CD4-positive, alpha-beta T cell treated with Interferon gamma for 1 hour (primary cell): ENCODE results near the gene FHIT.
"Not testable (repeated sequence)": the region's sequence is repeated elsewhere in the genome, so short reads cannot be mapped to it uniquely, and the experiment has no call there.

Source experiments
- DNase-seq: peaks from one replicate; pipeline ENCODE4 v3.0.0-alpha.2; 2020

The FHIT gene

DNA sequence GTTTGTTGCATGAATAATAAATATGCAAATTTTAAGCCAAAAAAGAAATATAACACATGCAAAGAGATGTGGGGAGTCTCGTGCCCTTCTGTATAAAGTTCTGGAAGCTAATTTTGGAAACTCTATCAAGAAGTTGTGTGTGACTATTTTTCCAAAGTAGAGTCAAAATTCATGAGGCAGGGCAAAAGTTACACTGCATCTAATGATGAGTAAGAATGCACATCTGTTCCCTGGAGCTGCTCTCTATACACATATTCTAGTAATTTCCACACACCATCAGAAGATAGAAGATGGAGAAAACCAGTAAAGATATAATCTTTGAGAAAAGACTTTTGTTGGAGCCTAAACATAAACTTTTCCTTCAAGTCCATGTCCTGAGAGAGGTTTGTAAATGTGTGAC lies 199.6 kb downstream of the FHIT start:
- no peak for DNase-seq

DNA sequence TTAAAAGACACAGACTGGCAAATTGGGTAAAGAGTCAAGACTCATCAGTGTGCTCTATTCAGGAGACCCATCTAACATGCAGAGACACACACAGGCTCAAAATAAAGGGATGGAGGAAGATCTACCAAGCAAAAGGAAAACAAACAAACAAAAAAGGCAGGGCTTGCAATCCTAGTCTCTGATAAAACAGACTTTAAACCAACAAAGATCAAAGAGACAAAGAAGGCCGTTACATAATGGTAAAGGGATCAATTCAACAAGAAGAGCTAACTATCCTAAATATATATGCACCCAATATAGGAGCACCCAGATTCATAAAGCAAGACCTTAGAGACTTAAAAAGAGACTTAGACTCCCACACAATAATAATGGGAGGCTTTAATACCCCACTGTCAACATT lies 206.1 kb downstream of the FHIT start:
- not testable (repeated sequence) for DNase-seq

DNA sequence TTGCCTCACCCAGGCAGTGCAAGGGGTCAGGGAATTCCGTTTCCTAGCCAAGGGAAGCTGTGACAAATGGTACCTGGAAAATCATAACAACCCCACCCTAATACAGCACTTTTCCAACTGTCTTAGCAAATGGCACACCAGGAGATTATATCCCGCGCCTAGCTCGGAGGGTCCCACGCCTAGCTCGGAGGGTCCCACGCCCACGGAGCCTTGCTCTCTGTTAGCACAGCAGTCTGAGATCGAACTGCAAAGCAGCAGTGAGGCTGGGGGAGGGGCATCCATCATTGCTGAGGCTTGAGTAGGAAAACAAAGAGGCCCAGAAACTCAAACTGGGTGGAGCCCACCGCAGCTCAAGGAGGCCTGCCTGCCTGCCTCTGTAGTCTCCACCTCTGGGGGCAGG lies 208.1 kb downstream of the FHIT start:
- no peak for DNase-seq

DNA sequence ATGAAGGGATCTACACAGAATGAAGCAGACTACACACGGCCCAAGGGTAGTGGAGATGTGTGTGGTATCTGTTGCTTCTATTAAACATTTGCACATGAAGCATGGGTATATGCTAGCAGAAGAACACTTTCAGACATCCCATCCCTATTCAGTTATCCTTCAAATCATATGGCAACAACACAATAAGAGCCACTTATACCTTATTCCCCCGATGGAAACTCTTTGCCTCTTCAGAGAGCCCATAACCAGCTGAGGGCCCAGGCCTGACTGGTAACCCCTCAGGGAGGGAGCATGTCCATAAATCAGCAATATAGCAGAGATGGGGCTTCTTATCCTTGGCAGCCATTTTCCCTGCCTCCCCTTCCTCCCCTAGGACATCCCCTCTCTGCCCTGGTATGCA lies 210.6 kb downstream of the FHIT start:
- no peak for DNase-seq

DNA sequence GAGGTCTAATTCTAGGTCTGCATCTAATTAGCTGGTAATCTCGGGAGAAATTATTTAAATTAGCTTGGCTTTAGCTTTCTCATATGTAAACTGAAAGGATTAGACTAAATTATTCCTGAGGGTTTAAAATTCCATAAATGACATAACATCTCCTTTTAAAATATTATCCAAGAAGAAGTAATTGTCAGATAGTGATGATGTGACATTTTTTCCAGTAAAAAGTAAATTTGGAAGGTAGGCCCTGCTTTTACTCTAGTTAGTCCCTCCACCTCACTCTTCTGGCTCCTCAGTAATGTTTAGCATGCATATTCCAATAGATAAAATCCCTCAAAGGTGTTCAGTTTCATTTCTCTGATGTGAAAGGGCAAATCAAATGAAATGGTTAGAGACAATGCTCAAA lies 215.7 kb downstream of the FHIT start:
- DNase-seq, result no peak

DNA sequence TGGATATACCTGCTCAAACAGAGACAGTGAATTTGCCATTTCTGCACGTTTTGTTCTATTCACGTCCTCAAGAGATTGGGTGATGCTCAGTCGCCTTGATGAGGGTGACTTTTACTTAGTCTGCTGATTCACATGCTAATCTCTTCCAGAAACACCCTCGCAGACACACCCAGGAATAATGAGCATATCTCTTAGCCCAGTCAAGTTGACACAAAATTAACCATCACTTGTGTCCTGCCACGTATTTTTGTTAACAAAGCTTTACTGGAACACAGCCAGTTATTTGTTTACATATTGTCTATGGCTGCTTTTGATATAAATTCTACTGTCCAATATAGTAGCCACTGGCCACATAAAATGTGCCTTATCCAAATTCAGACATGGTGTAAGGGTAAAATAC lies 218.3 kb downstream of the FHIT start:
- DNase-seq, result no peak

DNA sequence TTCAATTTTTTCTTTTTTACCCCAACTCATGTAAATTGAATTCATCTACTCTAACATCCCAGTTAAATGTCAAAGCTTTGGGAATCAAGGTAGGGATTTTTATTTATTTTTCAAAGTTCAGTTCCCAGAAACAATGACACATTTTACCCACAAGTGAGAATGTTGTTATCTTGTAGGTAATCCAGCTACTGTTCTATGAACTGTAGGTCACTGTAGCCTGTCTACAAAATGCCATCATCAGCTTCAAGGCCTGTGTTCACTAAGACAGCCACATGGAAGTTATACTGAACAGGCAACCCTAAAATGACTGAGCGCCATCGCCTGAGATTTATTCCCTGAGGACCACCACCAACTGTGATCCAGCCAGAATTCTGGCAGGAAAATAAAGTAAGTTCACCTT lies 219.7 kb downstream of the FHIT start:
- no peak for DNase-seq

DNA sequence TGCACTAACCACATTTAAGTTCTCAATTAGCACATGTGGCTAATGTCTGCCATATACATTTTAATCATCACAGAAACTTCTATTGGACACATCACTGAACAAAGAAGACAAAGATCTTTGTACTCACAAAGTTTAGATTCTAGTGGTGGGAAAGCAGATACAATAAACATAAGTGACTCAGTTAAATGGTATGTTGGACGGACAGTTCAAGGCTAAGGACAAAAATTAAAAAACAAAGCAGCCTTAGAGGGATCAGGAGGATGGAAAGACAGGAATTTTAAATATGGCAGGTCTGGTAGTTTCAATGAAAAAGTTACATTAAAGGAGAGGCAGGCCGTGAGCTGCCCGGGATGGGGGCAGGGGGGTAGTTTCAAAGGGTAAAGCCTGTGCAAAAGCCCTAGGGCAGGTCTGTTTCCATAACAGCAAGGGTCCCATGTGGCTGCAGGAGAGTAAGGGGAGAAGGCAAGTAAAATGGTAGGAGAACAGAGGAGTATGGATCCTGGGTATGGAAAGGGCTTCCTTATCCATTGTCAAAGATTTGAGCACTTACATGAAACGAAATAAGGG lies 220.7 kb downstream of the FHIT start:
- DNase-seq, result no peak

DNA sequence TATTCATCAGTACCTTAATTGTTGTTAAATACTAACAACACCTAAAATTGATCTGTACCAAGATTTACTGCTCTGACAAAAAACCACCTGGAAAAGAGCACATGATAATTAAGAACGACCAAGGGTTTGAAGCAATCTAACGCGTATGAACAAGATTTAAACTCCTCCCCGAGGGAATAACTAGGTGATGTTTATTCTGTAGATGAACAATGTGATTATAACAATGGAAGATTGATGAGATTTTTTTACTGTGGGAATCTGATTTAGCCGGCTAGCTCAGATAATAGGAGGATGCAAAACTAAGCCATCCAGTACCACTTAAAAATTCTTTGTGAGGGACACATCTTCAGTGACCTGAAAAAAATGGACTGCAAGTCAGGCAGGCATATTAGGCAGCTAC lies 222.1 kb downstream of the FHIT start:
- DNase-seq, result no peak

DNA sequence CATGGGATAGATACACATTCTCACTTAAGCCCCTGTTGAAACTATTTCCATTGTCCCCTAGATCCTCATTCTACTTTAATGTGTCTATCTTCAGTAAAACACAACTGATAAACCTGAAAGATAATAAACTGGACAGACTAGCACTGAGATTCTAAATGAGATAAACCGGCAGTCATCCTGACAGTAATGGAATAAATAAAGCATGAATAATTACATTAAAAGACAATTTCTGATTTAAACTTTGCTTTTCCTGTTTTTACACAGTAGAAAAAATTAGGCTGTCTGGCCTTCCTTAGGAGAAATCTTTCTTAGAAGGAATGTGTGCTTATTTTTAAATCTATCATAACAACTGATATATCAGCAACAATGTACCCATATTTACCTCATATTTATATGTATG lies 232.4 kb downstream of the FHIT start:
- DNase-seq, result no peak

DNA sequence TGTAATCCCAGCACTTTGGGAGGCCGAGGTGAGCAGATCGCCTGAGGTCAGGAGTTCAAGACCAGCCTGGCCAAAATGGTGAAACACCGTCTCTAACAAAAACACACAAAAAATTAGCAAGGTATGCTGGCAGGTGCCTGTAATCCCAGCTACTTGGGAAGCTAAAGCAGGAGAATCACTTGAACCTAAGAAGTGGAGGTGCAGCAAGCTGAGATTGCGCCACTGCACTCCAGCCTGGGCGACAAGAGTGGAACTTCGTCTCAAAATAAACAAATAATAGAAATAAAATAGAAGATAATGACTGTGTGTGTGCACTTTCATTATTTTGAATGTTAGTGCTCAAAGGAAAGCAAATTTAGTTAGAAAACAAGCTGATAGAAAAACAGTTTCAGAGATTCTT lies 234.2 kb downstream of the FHIT start:
- not testable (repeated sequence) for DNase-seq

DNA sequence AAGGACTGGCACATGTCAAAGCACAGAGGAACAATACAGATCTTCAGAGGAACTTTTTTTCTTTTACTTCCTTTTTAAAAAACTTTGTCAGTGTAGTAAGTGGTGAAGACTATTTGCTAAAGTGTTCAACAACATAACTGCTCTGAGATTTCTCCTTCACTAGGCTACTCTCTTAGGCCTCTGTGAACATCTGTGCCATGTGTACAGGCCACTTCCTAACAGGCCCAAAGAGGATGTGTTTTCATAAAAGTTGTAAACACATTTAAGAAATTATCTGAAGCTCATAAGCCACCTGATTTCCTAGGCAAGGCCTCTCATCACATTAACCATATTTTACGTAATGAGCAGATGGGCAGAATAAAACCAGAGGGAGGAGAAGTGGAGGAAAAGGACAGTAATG lies 235.4 kb downstream of the FHIT start:
- DNase-seq, result no peak

DNA sequence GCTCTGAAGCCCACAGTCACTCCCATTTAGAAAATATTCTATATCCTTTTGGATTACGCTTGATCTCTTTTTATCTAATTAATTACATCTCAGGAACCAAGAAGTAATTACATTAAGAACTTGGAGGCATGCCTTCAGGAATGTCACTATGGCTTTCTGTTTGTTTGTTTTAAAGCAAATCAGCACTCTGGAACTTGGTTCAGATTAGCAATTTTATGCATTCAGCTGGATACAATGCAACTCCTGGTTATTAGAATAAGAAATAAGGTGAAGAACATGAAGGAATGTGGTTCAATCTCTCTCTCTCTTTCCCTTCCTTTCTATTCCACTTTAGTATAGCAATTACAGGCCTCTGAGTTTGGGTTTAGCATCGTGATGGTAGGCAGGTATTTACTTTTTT lies 235.8 kb downstream of the FHIT start:
- no peak for DNase-seq

DNA sequence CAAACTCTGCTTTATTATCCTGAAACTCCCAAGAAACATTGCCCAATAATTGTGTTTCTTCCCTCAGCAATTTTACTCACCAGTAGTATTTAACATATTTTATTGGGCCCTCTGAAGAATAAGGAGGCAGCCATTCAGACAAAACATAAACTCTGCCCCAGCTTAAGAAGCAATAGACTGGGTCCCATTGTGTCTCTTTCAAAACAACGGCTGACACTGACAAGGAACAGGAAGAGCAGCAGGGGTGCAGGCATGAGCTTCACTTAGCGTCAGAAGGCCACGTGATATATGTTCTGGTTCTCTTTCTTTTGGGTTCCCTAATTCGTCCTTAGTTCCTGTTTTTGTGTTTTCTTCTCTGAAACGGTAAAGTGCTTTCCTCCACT lies 242.3 kb downstream of the FHIT start:
- peak; percentile 42 for DNase-seq

DNA sequence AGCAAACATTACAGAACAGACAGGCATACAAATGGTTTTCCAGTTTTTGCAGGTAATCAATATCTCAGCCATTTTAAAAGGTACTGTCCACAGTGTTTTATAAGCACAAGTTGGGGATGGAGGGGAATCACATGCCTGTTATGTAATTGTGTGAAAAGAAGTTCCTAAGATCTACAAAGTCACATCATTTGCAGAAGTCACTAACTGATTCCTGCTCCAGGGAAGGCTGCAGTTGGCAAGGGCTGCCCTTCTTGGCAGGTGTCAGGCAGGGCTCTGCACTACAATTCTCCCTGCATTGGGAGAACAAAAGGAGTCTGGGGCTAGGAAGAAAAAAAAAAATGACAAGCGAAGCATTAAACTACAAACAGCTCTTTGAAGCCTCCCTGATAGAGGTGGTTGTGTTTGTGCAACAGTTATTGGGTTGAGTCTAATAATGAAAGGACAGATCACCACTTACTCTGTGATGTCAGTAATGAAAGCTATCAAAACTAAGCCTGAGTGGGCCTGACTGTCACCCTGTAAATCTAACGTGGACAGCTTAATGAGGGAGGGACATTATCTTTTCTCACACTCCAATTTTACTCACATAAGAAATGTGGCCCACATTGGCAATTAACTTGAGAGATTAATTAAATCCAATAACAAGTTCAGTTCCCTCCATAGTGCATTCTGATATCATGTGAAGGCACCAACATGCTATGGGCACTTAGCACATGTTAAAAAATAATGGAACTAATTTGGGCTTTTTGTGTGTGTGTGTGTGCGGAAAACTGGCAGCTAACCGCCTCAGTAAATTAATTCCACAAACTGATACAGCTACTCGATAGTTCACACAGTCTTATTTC lies 242.9 kb downstream of the FHIT start:
- no peak for DNase-seq

DNA sequence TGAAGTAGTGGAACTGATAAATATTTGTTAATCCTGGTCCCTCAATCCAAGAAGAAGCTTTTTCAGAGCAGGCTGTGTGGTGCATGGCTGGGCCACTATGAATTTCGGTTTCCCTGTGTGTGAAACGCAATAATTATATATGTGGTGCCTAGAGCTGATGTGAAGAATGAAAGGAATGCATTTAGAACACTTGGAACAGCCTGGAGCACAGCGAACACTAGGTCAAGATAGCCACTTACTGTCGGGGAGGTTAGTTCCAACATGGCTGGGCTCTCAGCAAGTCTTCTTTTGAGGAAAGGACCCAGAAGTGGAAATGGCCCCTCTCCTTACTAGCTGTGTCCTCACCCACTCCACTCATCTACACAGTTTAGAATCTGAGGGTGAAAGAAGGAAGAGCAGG lies 245.7 kb downstream of the FHIT start:
- no peak for DNase-seq

DNA sequence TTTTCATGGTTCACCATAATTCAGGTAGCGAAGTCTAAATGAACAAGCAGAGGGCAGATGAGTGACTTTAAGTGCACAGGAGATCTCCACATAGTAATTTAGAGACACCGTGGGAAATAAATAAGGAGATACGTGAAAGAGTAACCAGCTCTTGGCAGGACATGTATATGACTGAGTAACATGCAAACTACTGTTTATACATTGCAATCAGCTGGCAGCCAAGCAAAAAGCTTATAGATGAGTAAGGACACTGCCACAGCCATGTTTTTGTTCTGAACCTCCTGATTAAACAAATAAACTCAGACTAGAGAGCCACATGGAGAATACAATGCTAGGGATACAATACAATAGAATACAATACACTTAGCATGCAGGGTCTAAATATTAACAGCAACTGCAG lies 252.4 kb downstream of the FHIT start:
- DNase-seq, result no peak

DNA sequence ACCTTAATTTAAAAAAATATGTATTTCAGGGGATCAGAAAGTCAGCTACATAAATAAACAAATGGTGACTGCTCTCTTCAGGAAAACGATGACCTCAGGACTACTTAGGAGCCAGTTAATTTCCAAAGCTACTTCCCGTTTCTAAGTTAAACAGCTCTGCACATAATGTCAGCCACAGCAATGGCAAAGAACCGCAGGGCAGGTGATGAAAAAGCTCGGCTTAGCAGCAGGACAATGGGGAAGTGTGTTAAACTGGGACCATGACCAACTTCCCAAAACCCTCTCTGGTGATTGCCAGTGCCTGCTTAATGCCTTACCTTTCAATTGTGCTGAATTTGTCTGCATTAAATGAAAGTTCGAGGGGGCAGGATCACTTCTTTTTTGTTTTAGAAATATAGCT lies 258.9 kb downstream of the FHIT start:
- peak; percentile 11 for DNase-seq

DNA sequence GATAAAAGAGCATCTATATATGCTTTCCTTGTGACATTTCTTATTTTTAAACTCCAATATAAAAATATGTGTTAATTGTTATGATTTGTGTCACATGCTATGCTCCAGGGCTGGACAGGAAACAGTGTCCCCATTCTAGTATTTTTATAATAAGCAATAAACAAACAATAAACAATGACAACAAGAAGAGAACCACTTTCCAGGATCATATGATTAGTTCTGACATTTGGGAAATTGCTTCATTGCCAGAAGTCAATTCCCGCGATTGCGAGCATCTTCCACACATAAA lies 260.9 kb downstream of the FHIT start:
- no peak for DNase-seq

DNA sequence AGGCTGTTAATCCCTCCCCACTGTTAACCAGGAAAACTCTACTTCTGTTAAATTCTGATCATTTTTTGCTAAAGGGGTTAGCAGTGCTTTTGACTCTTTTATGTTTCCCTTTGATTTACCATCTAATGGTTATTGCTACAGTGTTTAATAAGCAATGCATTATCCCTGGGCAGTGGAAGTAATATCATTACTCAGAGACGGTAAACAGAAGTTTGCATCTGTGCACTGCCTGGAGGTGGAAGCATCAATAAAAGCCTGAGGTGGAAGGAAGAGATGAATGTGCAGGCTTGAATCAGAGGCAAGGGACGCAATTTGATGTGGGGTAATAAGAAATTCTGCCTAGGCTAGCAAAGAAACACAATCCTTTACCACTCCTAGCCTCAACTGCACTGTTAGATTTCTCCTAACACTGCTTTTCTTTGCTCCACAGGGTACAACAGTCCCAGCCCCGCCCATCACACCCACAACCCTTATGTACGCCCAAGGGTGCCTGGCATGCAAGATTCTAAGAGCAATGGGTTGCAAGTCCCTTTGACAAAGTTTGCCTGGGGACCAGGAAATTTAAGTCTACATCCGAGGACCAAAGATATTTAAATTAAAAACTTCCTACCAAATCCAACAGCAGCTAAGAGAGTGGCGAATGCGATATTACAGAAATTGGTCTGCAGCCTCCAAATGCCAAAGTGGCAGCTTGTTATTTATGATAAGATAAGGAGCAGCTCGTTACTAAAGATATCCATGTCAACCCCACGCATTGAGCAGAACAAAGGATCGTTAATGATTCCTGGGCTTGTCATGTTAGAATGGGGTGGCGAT lies 261.4 kb downstream of the FHIT start:
- no peak for DNase-seq

DNA sequence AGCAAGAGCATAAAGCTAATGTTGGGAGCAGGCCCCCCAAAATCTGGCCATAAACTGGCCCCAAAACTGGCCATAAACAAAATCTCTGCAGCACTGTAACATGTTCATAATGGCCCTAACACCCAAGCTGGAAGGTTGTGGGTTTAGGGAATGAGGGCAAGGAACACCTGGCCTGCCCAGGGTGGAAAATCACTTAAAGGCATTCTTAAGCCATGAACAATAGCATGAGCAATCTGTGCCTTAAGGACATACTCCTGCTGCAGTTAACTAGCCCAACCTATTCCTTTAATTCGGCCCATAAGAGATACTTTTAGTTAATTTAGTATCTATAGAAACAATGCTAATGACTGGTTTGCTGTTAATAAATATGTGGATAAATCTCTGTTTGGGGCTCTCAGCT lies 264.1 kb downstream of the FHIT start:
- not testable (repeated sequence) for DNase-seq

DNA sequence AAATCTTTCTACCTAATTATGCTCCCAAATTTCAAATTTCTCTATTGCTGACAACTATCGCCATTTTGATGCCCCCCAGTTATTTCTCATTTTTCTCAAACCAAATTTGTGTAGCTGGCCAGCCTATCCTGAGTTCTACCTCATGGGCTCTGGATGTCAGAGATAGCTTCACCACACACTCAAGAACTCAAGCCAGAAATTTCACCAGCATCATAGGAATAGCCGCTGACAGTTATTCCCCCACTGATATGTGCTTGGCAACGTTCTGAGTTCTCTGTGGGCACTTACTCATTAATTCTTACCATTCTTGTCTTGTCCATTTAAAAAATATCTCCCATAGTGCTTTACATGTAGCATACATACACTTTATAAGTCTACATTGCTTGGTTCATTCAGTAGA lies 264.7 kb downstream of the FHIT start:
- no peak for DNase-seq

DNA sequence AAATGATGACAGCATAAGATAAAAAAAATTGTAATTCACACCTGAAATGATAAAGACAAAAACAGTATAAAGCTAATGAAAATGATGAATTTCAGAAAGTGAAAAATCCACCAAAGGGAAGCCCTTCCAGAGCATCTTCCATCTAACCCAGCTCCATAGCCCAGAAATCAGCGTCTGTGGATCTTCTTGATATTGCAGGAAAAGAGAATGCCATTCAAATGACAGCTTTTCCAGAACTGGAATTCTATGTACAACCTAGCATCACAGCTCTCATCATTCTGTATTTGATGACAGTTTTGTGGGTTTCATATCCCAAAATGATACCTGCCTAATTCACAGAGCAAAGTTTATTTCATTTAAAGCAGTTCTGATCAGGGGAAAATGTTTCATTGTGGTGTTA lies 267.3 kb downstream of the FHIT start:
- DNase-seq, result no peak

DNA sequence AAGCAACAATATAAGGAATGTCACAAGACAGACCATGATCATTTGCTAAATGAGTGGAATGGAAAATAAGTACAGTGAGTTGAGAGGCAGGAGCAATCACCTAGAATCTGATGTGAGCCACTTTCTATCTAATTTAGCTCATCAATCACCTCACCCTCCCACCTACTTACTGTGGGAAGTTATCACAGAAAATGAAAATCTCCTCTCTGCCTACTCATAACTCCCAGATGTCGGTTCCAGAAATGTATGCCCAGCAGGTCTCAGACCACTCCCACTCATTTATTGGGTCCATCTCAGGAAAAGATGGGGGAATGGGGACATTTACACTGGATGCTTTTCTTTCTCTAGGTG lies 270.9 kb downstream of the FHIT start:
- DNase-seq, result no peak
